ENCODE data around the gene NHLRC3.
"Not testable (repeated sequence)": the region's sequence is repeated elsewhere in the genome, so short reads cannot be mapped to it uniquely, and the experiment has no call there.

NHLRC3 gene

GRCh38 chr13:39037880-39038568 lies at the start of gene NHLRC3, which contains the start of gene PROSER1:
Gene NHLRC3, plus strand, starts transcription at chr13:39038456. Its CDS starts 184 bp downstream, at chr13:39038640.
Gene PROSER1, minus strand, starts transcription at chr13:39038089. Its CDS starts 847 bp downstream, at chr13:39037242.
- Histone ChIP-seq H3K27me3 (ENCODE audit: insufficient read depth, low read length) (no peaks in the 10 kb centered on the region), H3K27ac (ENCODE audit: low read length) (peak within 1 kb of the TSS; percentile 16), H3K4me1 (ENCODE audit: insufficient read depth, low read length) (peaks cover 14% of the 10 kb centered on the region; the same call in 1 of the 2 replicates), H3K36me3 (ENCODE audit: insufficient read depth, low read depth, low read length) (peaks cover 11% of the 10 kb centered on the region), H3K4me3 (ENCODE audit: low read length) (peak within 1 kb of the TSS; percentile 86), H3K9ac (ENCODE audit: low read depth, low read length) (peak within 1 kb of the TSS; percentile 96), H3K9me3 (ENCODE audit: insufficient read depth, low read depth, low read length) (no peaks in the 10 kb centered on the region)

- no peaks in the 10 kb centered on the region for H3K27me3 ChIP-seq (ENCODE audit: insufficient read depth, low read length)
- H3K4me1 ChIP-seq (ENCODE audit: insufficient read depth, low read length): peaks cover 17% of the 10 kb centered on the region; the same call in 1 of the 2 replicates
- no peak within 1 kb of the TSS for H3K27ac ChIP-seq (ENCODE audit: low read length)
- no peaks in the 10 kb centered on the region for H3K36me3 ChIP-seq (ENCODE audit: insufficient read depth, low read depth, low read length)
- no peaks in the 10 kb centered on the region for H3K9me3 ChIP-seq (ENCODE audit: insufficient read depth, low read depth, low read length)
- H3K4me3 ChIP-seq (ENCODE audit: low read length): no peak within 1 kb of the TSS
- H3K9ac ChIP-seq (ENCODE audit: low read depth, low read length): no peak within 1 kb of the TSS
These were observed 47.6 kb upstream of the NHLRC3 start, which contains the start of gene STOML3 for GRCh38 chr13:38990693-38991092. Gene STOML3, minus strand, starts transcription at chr13:38990831. Its CDS starts 110 bp downstream, at chr13:38990721.

GRCh38 chr13:38993381-38993780 lies 44.9 kb upstream of the NHLRC3 start:
- Histone ChIP-seq H3K27me3 (ENCODE audit: insufficient read depth, low read length) (no peaks in the 10 kb centered on the region), H3K9me3 (ENCODE audit: insufficient read depth, low read depth, low read length) (no peaks in the 10 kb centered on the region), H3K4me1 (ENCODE audit: insufficient read depth, low read length) (peaks cover 14% of the 10 kb centered on the region; the same call in 1 of the 2 replicates), H3K4me3 (ENCODE audit: low read length) (no peak overlapping the region), H3K36me3 (ENCODE audit: insufficient read depth, low read depth, low read length) (no peaks in the 10 kb centered on the region), H3K9ac (ENCODE audit: low read depth, low read length) (no peak overlapping the region), H3K27ac (ENCODE audit: low read length) (no peak overlapping the region)

GRCh38 chr13:38998739-38999138 lies 39.5 kb upstream of the NHLRC3 start:
- H3K27ac ChIP-seq (ENCODE audit: low read length): no peak overlapping the region
- no peak overlapping the region for H3K9ac ChIP-seq (ENCODE audit: low read depth, low read length)
- no peaks in the 10 kb centered on the region for H3K4me1 ChIP-seq (ENCODE audit: insufficient read depth, low read length)
- no peaks in the 10 kb centered on the region for H3K27me3 ChIP-seq (ENCODE audit: insufficient read depth, low read length)
- no peaks in the 10 kb centered on the region for H3K9me3 ChIP-seq (ENCODE audit: insufficient read depth, low read depth, low read length)
- no peak overlapping the region for H3K4me3 ChIP-seq (ENCODE audit: low read length)
- no peaks in the 10 kb centered on the region for H3K36me3 ChIP-seq (ENCODE audit: insufficient read depth, low read depth, low read length)

- H3K9ac ChIP-seq (ENCODE audit: low read depth, low read length); H3K27ac ChIP-seq (ENCODE audit: low read length); H3K27me3 ChIP-seq (ENCODE audit: insufficient read depth, low read length): not testable (repeated sequence)
These were observed 31.7 kb upstream of the NHLRC3 start for GRCh38 chr13:39006371-39007111.

GRCh38 chr13:39012608-39013007 lies 25.6 kb upstream of the NHLRC3 start:
- H3K9me3 ChIP-seq (ENCODE audit: insufficient read depth, low read depth, low read length): no peaks in the 10 kb centered on the region
- no peak overlapping the region for H3K4me3 ChIP-seq (ENCODE audit: low read length)
- H3K4me1 ChIP-seq (ENCODE audit: insufficient read depth, low read length): no peaks in the 10 kb centered on the region
- no peaks in the 10 kb centered on the region for H3K27me3 ChIP-seq (ENCODE audit: insufficient read depth, low read length)
- H3K9ac ChIP-seq (ENCODE audit: low read depth, low read length): no peak overlapping the region
- H3K27ac ChIP-seq (ENCODE audit: low read length): no peak overlapping the region
- peaks cover 97% of the 10 kb centered on the region for H3K36me3 ChIP-seq (ENCODE audit: insufficient read depth, low read depth, low read length)

More at GRCh38 chr13:39006371-39007111, 31.7 kb upstream of the NHLRC3 start:
- H3K4me1 ChIP-seq (ENCODE audit: insufficient read depth, low read length); H3K9me3 ChIP-seq (ENCODE audit: insufficient read depth, low read depth, low read length); H3K4me3 ChIP-seq (ENCODE audit: low read length): not testable (repeated sequence)
- H3K36me3 ChIP-seq (ENCODE audit: insufficient read depth, low read depth, low read length): peaks cover 37% of the 10 kb centered on the region

GRCh38 chr13:39013462-39013861 lies 24.8 kb upstream of the NHLRC3 start:
- H3K4me1 ChIP-seq (ENCODE audit: insufficient read depth, low read length): no peaks in the 10 kb centered on the region
- no peaks in the 10 kb centered on the region for H3K27me3 ChIP-seq (ENCODE audit: insufficient read depth, low read length)
- peaks cover 99% of the 10 kb centered on the region for H3K36me3 ChIP-seq (ENCODE audit: insufficient read depth, low read depth, low read length)
- H3K27ac ChIP-seq (ENCODE audit: low read length): no peak overlapping the region
- no peak overlapping the region for H3K9ac ChIP-seq (ENCODE audit: low read depth, low read length)
- H3K4me3 ChIP-seq (ENCODE audit: low read length): no peak overlapping the region
- no peaks in the 10 kb centered on the region for H3K9me3 ChIP-seq (ENCODE audit: insufficient read depth, low read depth, low read length)

GRCh38 chr13:39016087-39016486 lies 22.2 kb upstream of the NHLRC3 start:
- Histone ChIP-seq H3K36me3 (ENCODE audit: insufficient read depth, low read depth, low read length) (peaks cover 94% of the 10 kb centered on the region), H3K27me3 (ENCODE audit: insufficient read depth, low read length) (no peaks in the 10 kb centered on the region), H3K4me1 (ENCODE audit: insufficient read depth, low read length) (no peaks in the 10 kb centered on the region), H3K9ac (ENCODE audit: low read depth, low read length) (no peak overlapping the region), H3K9me3 (ENCODE audit: insufficient read depth, low read depth, low read length) (no peaks in the 10 kb centered on the region), H3K27ac (ENCODE audit: low read length) (no peak overlapping the region), H3K4me3 (ENCODE audit: low read length) (no peak overlapping the region)

- peaks cover 94% of the 10 kb centered on the region for H3K36me3 ChIP-seq (ENCODE audit: insufficient read depth, low read depth, low read length)
- no peaks in the 10 kb centered on the region for H3K9me3 ChIP-seq (ENCODE audit: insufficient read depth, low read depth, low read length)
- no peak overlapping the region for H3K27ac ChIP-seq (ENCODE audit: low read length)
- H3K4me1 ChIP-seq (ENCODE audit: insufficient read depth, low read length): no peaks in the 10 kb centered on the region
- no peak overlapping the region for H3K4me3 ChIP-seq (ENCODE audit: low read length)
- H3K27me3 ChIP-seq (ENCODE audit: insufficient read depth, low read length): no peaks in the 10 kb centered on the region
- H3K9ac ChIP-seq (ENCODE audit: low read depth, low read length): no peak overlapping the region
These were observed 21.5 kb upstream of the NHLRC3 start for GRCh38 chr13:39016787-39017186.

GRCh38 chr13:39020853-39021462 lies 17.3 kb upstream of the NHLRC3 start:
- Histone ChIP-seq H3K9me3 (ENCODE audit: insufficient read depth, low read depth, low read length) (no peaks in the 10 kb centered on the region), H3K4me1 (ENCODE audit: insufficient read depth, low read length) (peaks cover 33% of the 10 kb centered on the region), H3K9ac (ENCODE audit: low read depth, low read length) (no peak overlapping the region), H3K36me3 (ENCODE audit: insufficient read depth, low read depth, low read length) (peaks cover 94% of the 10 kb centered on the region), H3K27ac (ENCODE audit: low read length) (no peak overlapping the region), H3K4me3 (ENCODE audit: low read length) (no peak overlapping the region), H3K27me3 (ENCODE audit: insufficient read depth, low read length) (no peaks in the 10 kb centered on the region)

GRCh38 chr13:39023316-39023715 lies 14.9 kb upstream of the NHLRC3 start:
- Histone ChIP-seq H3K9ac (ENCODE audit: low read depth, low read length) (peak overlapping the region; percentile 51; the same call in 1 of the 2 replicates), H3K4me3 (ENCODE audit: low read length) (peak overlapping the region; percentile 52), H3K27ac (ENCODE audit: low read length) (peak overlapping the region; percentile 74), H3K9me3 (ENCODE audit: insufficient read depth, low read depth, low read length) (no peaks in the 10 kb centered on the region), H3K27me3 (ENCODE audit: insufficient read depth, low read length) (no peaks in the 10 kb centered on the region), H3K36me3 (ENCODE audit: insufficient read depth, low read depth, low read length) (peaks cover 93% of the 10 kb centered on the region), H3K4me1 (ENCODE audit: insufficient read depth, low read length) (peaks cover 44% of the 10 kb centered on the region)

Measured in iPS-20b (cell line).